T follicular helper cell (primary cell): Measurements from ENCODE around the gene WDR18.

Experiments used
- DNase-seq: peaks from one replicate; pipeline ENCODE4 v3.0.0-alpha.2; 2020; ENCODE audit warnings: low read depth

Gene WDR18

GRCh38 chr19:964761-965694, 19.1 kb upstream of the WDR18 start:
- DNase-seq: no peak

GRCh38 chr19:966485-967088, 17.6 kb upstream of the WDR18 start:
- no peak for DNase-seq

- DNase-seq: no peak
Measured at GRCh38 chr19:970695-971094, 13.4 kb upstream of the WDR18 start.

- DNase-seq: no peak
Measured at GRCh38 chr19:971795-972194, 12.3 kb upstream of the WDR18 start.

- DNase-seq: no peak
Measured at GRCh38 chr19:972281-972680, 11.9 kb upstream of the WDR18 start.

- no peak for DNase-seq
Measured at GRCh38 chr19:973726-974563, 10.2 kb upstream of the WDR18 start.

- no peak for DNase-seq
Measured at GRCh38 chr19:974564-975257, 9.4 kb upstream of the WDR18 start.

- DNase-seq: no peak
Measured at GRCh38 chr19:976476-976875, 7.7 kb upstream of the WDR18 start.

GRCh38 chr19:977058-977464, 7.1 kb upstream of the WDR18 start:
- DNase-seq: no peak

- DNase-seq: no peak
Measured at GRCh38 chr19:979318-979741, 4.8 kb upstream of the WDR18 start.

- DNase-seq: no peak
Measured at GRCh38 chr19:980133-980998, 3.8 kb upstream of the WDR18 start.

GRCh38 chr19:982567-983170, 1.5 kb upstream of the WDR18 start:
- peak; percentile 59 for DNase-seq

- DNase-seq: no peak
Measured at GRCh38 chr19:986083-986482, 1.9 kb downstream of the WDR18 start.

GRCh38 chr19:988081-988480, 3.9 kb downstream of the WDR18 start:
- DNase-seq: no peak

GRCh38 chr19:988510-988909, 4.4 kb downstream of the WDR18 start:
- no peak for DNase-seq

- DNase-seq: no peak
Measured at GRCh38 chr19:989381-990081, 5.4 kb downstream of the WDR18 start.

GRCh38 chr19:990119-990571, 6.0 kb downstream of the WDR18 start:
- no peak for DNase-seq

- DNase-seq: no peak
Measured at GRCh38 chr19:990746-991145, 6.6 kb downstream of the WDR18 start.

GRCh38 chr19:991174-991931, 7.2 kb downstream of the WDR18 start:
- DNase-seq: peak; percentile 71
